Neuron (in vitro differentiated cells): ENCODE data around the gene ETV3L.

ENCODE experiments used
- H2AFZ ChIP-seq: one replicate; pipeline ENCODE4 v1.6.1; 2013; ENCODE audit warnings: low read depth, mild to moderate bottlenecking, inconsistent platforms, low read length, moderate library complexity
- H3K27me3 ChIP-seq: one replicate; pipeline ENCODE4 v1.6.1; 2013; ENCODE audit warnings: low read length; ENCODE audit not compliant: insufficient read depth
- H3K36me3 ChIP-seq: one replicate; pipeline ENCODE4 v1.6.1; 2013; ENCODE audit warnings: low read length; ENCODE audit not compliant: insufficient read depth
- H3K4me1 ChIP-seq: one replicate; pipeline ENCODE4 v1.6.1; 2013; ENCODE audit warnings: low read length; ENCODE audit not compliant: insufficient read depth
- H3K4me3 ChIP-seq: 2 replicates; pipeline ENCODE4 v1.5.1; 2013; ENCODE audit warnings: mild to moderate bottlenecking, low read length, moderate library complexity
- H3K9me3 ChIP-seq: one replicate; pipeline ENCODE4 v1.6.1; 2013; ENCODE audit warnings: low read length

Gene ETV3L

DNA sequence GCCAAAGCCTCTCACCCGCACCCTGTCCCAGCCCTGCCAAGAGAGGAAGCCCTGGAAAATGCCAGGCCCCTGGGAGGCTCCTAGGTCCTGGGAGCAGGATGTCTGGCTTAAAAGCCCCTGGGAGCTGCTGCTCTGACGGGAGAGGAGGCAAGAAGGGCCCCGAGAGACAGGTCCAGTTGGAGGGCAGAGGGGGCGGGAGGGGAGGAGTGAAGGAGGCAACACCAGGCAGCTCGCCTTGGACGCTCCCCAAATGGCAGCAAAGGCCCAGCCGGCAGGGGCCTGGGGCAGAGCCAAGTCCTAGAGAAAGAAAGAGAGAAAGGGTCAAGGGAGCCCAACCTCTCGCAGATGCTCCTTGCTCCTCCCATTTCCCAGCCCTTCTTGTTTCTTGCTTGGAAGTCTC, 6.8 kb downstream of the ETV3L start:
- Histone ChIP-seq H3K4me1 (no peaks in the 10 kb centered on the region), H3K4me3 (no peak overlapping the region), H3K9me3 (no peaks in the 10 kb centered on the region), H2AFZ (no peak overlapping the region), H3K36me3 (no peaks in the 10 kb centered on the region), H3K27me3 (peaks cover 16% of the 10 kb centered on the region)

GRCh38 chr1:157091668-157092273, 7.8 kb downstream of the ETV3L start:
- H3K9me3 ChIP-seq, result no peaks in the 10 kb centered on the region
- H3K4me3 ChIP-seq, result no peak overlapping the region
- H3K27me3 ChIP-seq, result peaks cover 16% of the 10 kb centered on the region
- no peaks in the 10 kb centered on the region for H3K4me1 ChIP-seq
- no peak overlapping the region for H2AFZ ChIP-seq
- no peaks in the 10 kb centered on the region for H3K36me3 ChIP-seq

DNA sequence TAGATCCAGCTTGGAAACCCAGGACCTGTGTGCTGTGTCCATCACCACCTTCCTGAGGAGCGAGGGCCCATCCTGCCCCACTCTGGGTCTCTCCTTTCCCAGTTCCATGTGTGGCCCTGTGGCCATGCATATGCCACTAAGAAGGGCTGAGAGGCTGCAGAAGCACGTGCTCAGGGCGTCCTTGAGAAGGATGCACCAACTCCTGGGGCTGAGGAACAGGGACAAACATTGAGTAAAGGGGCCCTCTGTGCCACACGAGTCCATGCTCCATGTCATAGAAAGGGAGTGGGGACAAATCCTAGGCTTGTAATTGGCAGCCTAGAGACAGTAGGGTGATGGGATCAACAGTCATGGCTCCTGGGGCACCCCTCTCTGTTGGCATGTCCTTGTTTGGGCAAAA, 8.4 kb downstream of the ETV3L start:
- Histone ChIP-seq H3K27me3 (peaks cover 16% of the 10 kb centered on the region), H2AFZ (no peak overlapping the region), H3K4me1 (no peaks in the 10 kb centered on the region), H3K4me3 (no peak overlapping the region), H3K9me3 (no peaks in the 10 kb centered on the region), H3K36me3 (no peaks in the 10 kb centered on the region)

- H3K4me3 ChIP-seq, result no peak overlapping the region
- no peaks in the 10 kb centered on the region for H3K9me3 ChIP-seq
- H3K36me3 ChIP-seq, result no peaks in the 10 kb centered on the region
- peaks cover 16% of the 10 kb centered on the region for H3K27me3 ChIP-seq
- H3K4me1 ChIP-seq, result no peaks in the 10 kb centered on the region
- no peak overlapping the region for H2AFZ ChIP-seq
Observed at GRCh38 chr1:157090771-157091170, 8.8 kb downstream of the ETV3L start.

GRCh38 chr1:157090196-157090647, 9.4 kb downstream of the ETV3L start:
- Histone ChIP-seq H3K36me3 (no peaks in the 10 kb centered on the region), H3K9me3 (no peaks in the 10 kb centered on the region), H3K27me3 (peaks cover 16% of the 10 kb centered on the region), H2AFZ (no peak overlapping the region), H3K4me3 (no peak overlapping the region), H3K4me1 (no peaks in the 10 kb centered on the region)

DNA sequence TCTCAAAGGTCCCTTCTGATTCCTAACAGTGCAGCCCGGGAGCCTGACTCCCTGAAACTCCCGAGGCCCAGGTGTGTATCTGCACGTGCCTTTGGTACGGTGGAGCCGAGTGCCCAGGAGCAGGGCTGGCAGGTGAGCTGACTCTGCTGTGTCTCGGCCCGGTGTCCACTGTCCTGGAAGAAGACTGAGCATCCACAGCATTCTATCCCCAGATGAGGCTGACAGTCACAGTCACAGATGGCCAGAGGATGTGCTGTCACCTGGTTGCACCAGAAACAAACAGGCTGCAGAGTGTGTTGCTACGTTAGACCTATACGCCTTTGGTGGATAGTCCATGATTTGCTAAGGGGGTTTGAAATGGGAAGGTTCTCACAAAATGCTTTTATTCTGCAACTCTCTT, 9.8 kb downstream of the ETV3L start:
- H3K4me1 ChIP-seq, result no peaks in the 10 kb centered on the region
- H3K36me3 ChIP-seq, result no peaks in the 10 kb centered on the region
- H2AFZ ChIP-seq, result no peak overlapping the region
- H3K27me3 ChIP-seq, result peaks cover 18% of the 10 kb centered on the region
- no peaks in the 10 kb centered on the region for H3K9me3 ChIP-seq
- H3K4me3 ChIP-seq, result no peak overlapping the region

DNA sequence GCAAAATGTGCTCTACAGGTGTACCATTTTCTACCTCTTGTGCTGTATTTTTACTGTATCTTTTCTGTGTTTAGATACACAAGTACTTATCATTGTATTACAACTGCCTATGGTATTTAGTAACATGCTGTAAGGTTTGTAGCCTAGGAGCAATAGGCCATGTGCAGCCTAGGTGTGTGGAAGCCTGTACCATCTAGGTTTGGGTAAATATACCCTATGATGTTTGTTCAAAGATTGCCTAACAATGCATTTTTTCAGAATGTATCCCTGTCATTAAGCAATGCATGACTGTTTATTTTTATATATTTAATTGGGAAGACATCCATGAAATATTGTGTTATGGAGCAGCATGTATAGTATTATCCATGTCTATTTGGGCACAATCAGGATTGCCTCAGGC, 11.0 kb downstream of the ETV3L start:
- Histone ChIP-seq H3K4me1 (no peaks in the 10 kb centered on the region), H3K4me3 (no peak overlapping the region), H3K27me3 (peaks cover 24% of the 10 kb centered on the region), H3K9me3 (no peaks in the 10 kb centered on the region), H2AFZ (no peak overlapping the region), H3K36me3 (no peaks in the 10 kb centered on the region)

DNA sequence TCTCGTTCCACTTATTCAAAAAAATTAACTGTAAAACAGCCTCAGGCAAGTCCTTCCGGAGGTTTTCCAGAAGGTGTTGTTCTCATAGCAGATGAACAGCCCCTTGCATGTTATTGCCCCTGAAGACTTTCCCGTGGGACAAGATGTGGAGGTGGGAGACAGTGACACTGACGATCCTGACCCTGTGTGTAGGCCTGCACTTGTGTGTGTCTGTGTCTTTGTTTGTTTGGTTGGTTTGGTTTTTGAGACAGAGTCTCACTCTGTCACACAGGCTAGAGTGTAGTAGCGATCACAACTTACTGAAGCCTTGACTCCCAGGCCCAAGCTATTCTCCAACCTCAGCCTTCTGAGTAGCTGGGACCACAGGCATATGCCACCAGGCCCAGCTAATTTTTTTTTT, 12.6 kb downstream of the ETV3L start:
- Histone ChIP-seq H3K9me3 (no peaks in the 10 kb centered on the region), H3K4me1 (no peaks in the 10 kb centered on the region), H3K27me3 (peaks cover 19% of the 10 kb centered on the region), H2AFZ (no peak overlapping the region), H3K4me3 (no peak overlapping the region), H3K36me3 (no peaks in the 10 kb centered on the region)

DNA sequence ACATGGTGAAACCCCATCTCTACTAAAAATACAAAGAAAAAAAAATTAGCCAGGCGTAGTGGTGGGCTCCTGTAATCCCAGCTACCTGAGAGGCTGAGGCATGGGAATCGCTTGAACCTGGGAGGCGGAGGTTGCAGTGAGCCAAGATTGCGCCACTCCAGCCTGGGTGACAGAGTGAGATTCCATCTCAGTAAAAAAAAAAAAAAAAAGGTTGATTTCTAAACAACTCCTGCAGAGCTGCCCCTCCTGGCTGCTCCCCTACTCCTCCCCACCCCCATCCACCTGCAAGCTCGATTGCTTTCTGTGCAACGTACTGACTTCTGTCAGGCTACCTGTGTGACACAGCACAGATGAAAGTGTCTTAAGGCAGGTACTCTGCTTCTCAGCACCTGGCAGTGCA, 13.3 kb downstream of the ETV3L start:
- Histone ChIP-seq H3K27me3 (peaks cover 14% of the 10 kb centered on the region), H3K9me3 (no peaks in the 10 kb centered on the region), H3K4me1 (no peaks in the 10 kb centered on the region), H3K36me3 (no peaks in the 10 kb centered on the region), H2AFZ (no peak overlapping the region), H3K4me3 (no peak overlapping the region)

- H2AFZ ChIP-seq, result no peak overlapping the region
- H3K27me3 ChIP-seq, result peaks cover 13% of the 10 kb centered on the region
- no peaks in the 10 kb centered on the region for H3K9me3 ChIP-seq
- H3K36me3 ChIP-seq, result no peaks in the 10 kb centered on the region
- no peak overlapping the region for H3K4me3 ChIP-seq
- H3K4me1 ChIP-seq, result no peaks in the 10 kb centered on the region
Observed at GRCh38 chr1:157085421-157085820, 14.2 kb downstream of the ETV3L start.

GRCh38 chr1:157084720-157085119, 14.9 kb downstream of the ETV3L start:
- Histone ChIP-seq H3K27me3 (peaks cover 12% of the 10 kb centered on the region), H3K4me1 (no peaks in the 10 kb centered on the region), H3K9me3 (no peaks in the 10 kb centered on the region), H3K4me3 (no peak overlapping the region), H3K36me3 (no peaks in the 10 kb centered on the region), H2AFZ (no peak overlapping the region)

DNA sequence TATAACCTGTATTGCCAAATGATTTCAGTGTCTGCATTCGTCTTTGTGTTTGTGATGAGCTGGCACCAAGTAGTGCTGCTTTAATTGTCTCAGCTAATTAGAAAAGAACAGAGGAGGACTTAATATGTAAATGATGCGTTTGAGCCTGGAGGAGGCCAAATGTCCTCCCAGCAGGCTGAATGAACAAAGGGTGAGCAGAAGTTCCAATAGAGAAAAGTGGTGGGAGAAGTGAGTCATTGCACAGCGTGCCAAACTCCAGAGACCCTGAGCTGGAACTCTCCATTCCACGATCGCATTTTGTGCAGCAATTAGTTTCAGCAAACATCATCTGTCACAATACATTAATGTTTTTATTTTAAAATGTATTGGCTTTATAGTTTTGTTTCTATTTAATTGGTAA, 17.9 kb downstream of the ETV3L start:
- no peak overlapping the region for H2AFZ ChIP-seq
- H3K27me3 ChIP-seq, result peaks cover 13% of the 10 kb centered on the region
- H3K36me3 ChIP-seq, result no peaks in the 10 kb centered on the region
- no peaks in the 10 kb centered on the region for H3K9me3 ChIP-seq
- no peaks in the 10 kb centered on the region for H3K4me1 ChIP-seq
- H3K4me3 ChIP-seq, result no peak overlapping the region

GRCh38 chr1:157080714-157081113, 18.9 kb downstream of the ETV3L start:
- Histone ChIP-seq H2AFZ (no peak overlapping the region), H3K4me1 (no peaks in the 10 kb centered on the region), H3K4me3 (no peak overlapping the region), H3K36me3 (no peaks in the 10 kb centered on the region), H3K9me3 (no peaks in the 10 kb centered on the region), H3K27me3 (peaks cover 13% of the 10 kb centered on the region)

- no peaks in the 10 kb centered on the region for H3K4me1 ChIP-seq
- no peak overlapping the region for H2AFZ ChIP-seq
- H3K27me3 ChIP-seq, result peaks cover 3% of the 10 kb centered on the region
- H3K4me3 ChIP-seq, result no peak overlapping the region
- no peaks in the 10 kb centered on the region for H3K36me3 ChIP-seq
- no peaks in the 10 kb centered on the region for H3K9me3 ChIP-seq
Observed at GRCh38 chr1:157077394-157077793, 22.2 kb downstream of the ETV3L start.
